ENCODE data around the gene SLC35C1. TPM values are rescaled to one million over a fixed set of nuclear protein-coding genes. Genes with fewer than 3 reads are reported as not detected.

The SLC35C1 gene
- total and polyA plus RNA-seq, 12 donors: 4.5 to 14.1 (median 6.1) TPM

- WGBS, 2 donors: 0% methylated on average over 61 to 75 of the region's 75 CpGs
- no peaks in the 10 kb centered on the region for H3K27me3 ChIP-seq
Measured at GRCh38 chr11:45846974-45847910, 42.3 kb downstream of the SLC35C1 start, which contains the start of gene CRY2. TSS of gene CRY2 (plus strand) at chr11:45847475. CDS start at chr11:45847491, 16 bp downstream.

GRCh38 chr11:45847911-45848316, 43.0 kb downstream of the SLC35C1 start:
- intact Hi-C loops (cut with DNase I): loop anchor here in 5 of 10 donors (1.0 to 10.0 kb wide), 8 partner anchors 41 to 274 kb away; partner anchors contain the start of genes SLC35C1 (in 3 of the 5), PEX16 (in 1 of the 5) and PHF21A (in 1 of the 5)
- peak; percentile 36 to 49 for DNase-seq
- H3K4me1 ChIP-seq: peaks cover 21 to 67% (median 58%) of the 10 kb centered on the region in 9 donors

More at GRCh38 chr11:45846974-45847910, 42.3 kb downstream of the SLC35C1 start, which contains the start of gene CRY2:
- H3K4me1 ChIP-seq: peaks cover 18 to 60% (median 55%) of the 10 kb centered on the region in 9 donors
- peak; percentile 99 to 100 for DNase-seq
- H3K36me3 ChIP-seq: peaks cover 0 to 18% (median 0%) of the 10 kb centered on the region in 9 donors
- no peaks in the 10 kb centered on the region for H3K9me3 ChIP-seq
- peak; percentile 95 to 98 (median 97) for ATAC-seq
- intact Hi-C loops (cut with DNase I): loop anchor here in 5 of 10 donors (1.0 to 10.0 kb wide), 8 partner anchors 40 to 275 kb away; partner anchors contain the start of genes SLC35C1 (in 3 of the 5), PEX16 (in 1 of the 5) and PHF21A (in 1 of the 5)
- peak within 1 kb of the TSS; percentile 91 to 99 (median 98) for H3K27ac ChIP-seq
- TF ChIP-seq, protein P1, sequence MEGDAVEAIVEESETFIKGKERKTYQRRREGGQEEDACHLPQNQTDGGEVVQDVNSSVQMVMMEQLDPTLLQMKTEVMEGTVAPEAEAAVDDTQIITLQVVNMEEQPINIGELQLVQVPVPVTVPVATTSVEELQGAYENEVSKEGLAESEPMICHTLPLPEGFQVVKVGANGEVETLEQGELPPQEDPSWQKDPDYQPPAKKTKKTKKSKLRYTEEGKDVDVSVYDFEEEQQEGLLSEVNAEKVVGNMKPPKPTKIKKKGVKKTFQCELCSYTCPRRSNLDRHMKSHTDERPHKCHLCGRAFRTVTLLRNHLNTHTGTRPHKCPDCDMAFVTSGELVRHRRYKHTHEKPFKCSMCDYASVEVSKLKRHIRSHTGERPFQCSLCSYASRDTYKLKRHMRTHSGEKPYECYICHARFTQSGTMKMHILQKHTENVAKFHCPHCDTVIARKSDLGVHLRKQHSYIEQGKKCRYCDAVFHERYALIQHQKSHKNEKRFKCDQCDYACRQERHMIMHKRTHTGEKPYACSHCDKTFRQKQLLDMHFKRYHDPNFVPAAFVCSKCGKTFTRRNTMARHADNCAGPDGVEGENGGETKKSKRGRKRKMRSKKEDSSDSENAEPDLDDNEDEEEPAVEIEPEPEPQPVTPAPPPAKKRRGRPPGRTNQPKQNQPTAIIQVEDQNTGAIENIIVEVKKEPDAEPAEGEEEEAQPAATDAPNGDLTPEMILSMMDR (IDR thresholded peaks at IDR 0.05): no peak
- H3K4me3 ChIP-seq: peak within 1 kb of the TSS; percentile 58 to 99 (median 93)

GRCh38 chr11:45848654-45849081, 43.7 kb downstream of the SLC35C1 start:
- Histone ChIP-seq H3K4me3 (peak overlapping the region; percentile 58 to 99 (median 93)), H3K27me3 (no peaks in the 10 kb centered on the region), H3K27ac (peak overlapping the region in 9 of 10 donors; percentile 91 to 99 (median 98)), H3K9me3 (no peaks in the 10 kb centered on the region), H3K36me3 (peaks cover 0 to 21% (median 0%) of the 10 kb centered on the region in 9 donors), H3K4me1 (peaks cover 24 to 70% (median 63%) of the 10 kb centered on the region in 9 donors)
- WGBS, 2 donors: 31 to 42% methylated on average over 8 of the region's 8 CpGs
- intact Hi-C loops (cut with DNase I): loop anchor here in 4 of 10 donors (5.0 to 10.0 kb wide), 5 partner anchors 41 to 274 kb away; partner anchors contain the start of genes PEX16 (in 1 of the 4), PHF21A (in 1 of the 4) and SLC35C1 (in 1 of the 4)
- ATAC-seq: no peak
- TF ChIP-seq, protein P1 (IDR thresholded peaks at IDR 0.05): no peak
- no peak for DNase-seq

More at GRCh38 chr11:45847911-45848316, 43.0 kb downstream of the SLC35C1 start:
- H3K9me3 ChIP-seq: no peaks in the 10 kb centered on the region
- TF ChIP-seq, protein P1 (IDR thresholded peaks at IDR 0.05): peak in 5 of 9 donors; percentile 16 to 30 (median 21)
- peaks cover 0 to 18% (median 0%) of the 10 kb centered on the region in 9 donors for H3K36me3 ChIP-seq
- 0 to 1% methylated on average over 16 of the region's 16 CpGs for WGBS, 2 donors
- H3K4me3 ChIP-seq: peak overlapping the region; percentile 58 to 99 (median 93)
- no peaks in the 10 kb centered on the region for H3K27me3 ChIP-seq
- peak; percentile 8 to 48 (median 35) for ATAC-seq
- H3K27ac ChIP-seq: peak overlapping the region; percentile 91 to 99 (median 98)

- Histone ChIP-seq H3K27me3 (no peaks in the 10 kb centered on the region), H3K27ac (peak overlapping the region in 8 of 10 donors; percentile 77 to 99 (median 96)), H3K9me3 (no peaks in the 10 kb centered on the region), H3K4me3 (peak overlapping the region in 4 of 10 donors; percentile 2 to 99 (median 84)), H3K4me1 (peaks cover 32 to 86% (median 78%) of the 10 kb centered on the region in 9 donors), H3K36me3 (peaks cover 0 to 25% (median 0%) of the 10 kb centered on the region in 9 donors)
- 38 to 51% methylated on average over 2 of the region's 2 CpGs for WGBS, 2 donors
- ATAC-seq (no peak), DNase-seq (no peak)
- intact Hi-C loops (cut with DNase I): no loop called here
- TF ChIP-seq, protein P1 (IDR thresholded peaks at IDR 0.05): no peak
Measured at GRCh38 chr11:45850446-45850845, 45.5 kb downstream of the SLC35C1 start.
